Skin epidermis (tissue), 12 donors: Measurements from ENCODE around the gene SMOC1.

Experiments used
- H3K27ac ChIP-seq, 21 experiments: fragments of 200-600 bp; sonication (generic) in 11 of 21; one replicate each; pipeline ENCODE4 v1.5.0; 2020; ENCODE audit warnings: mild to moderate bottlenecking in 3 of 21, inconsistent platforms in 2 of 21, moderate library complexity in 2 of 21
- H3K4me3 ChIP-seq, 7 experiments: fragments of 200-600 bp; sonication (generic) in 2 of 7; one replicate each; pipeline ENCODE4 v1.5.0; 2020; ENCODE audit warnings: inconsistent platforms in 2 of 7, mild to moderate bottlenecking in 2 of 7, moderate library complexity in 1 of 7

SMOC1 gene

GRCh38 chr14:69997849-69998248, 118.6 kb downstream of the SMOC1 start:
- no peak overlapping the region for H3K4me3 ChIP-seq
- no peak overlapping the region for H3K27ac ChIP-seq

GRCh38 chr14:69999261-69999674, 120.1 kb downstream of the SMOC1 start:
- Histone ChIP-seq H3K27ac (peak overlapping the region in 1 of 21 experiments; percentile 51), H3K4me3 (no peak overlapping the region)

- H3K27ac ChIP-seq = no peak overlapping the region
Measured at GRCh38 chr14:70000601-70001000, 121.4 kb downstream of the SMOC1 start.

GRCh38 chr14:70002589-70003346, 123.6 kb downstream of the SMOC1 start:
- Histone ChIP-seq H3K27ac (no peak overlapping the region), H3K4me3 (no peak overlapping the region)

More at GRCh38 chr14:70000601-70001000, 121.4 kb downstream of the SMOC1 start:
- H3K4me3 ChIP-seq = no peak overlapping the region

GRCh38 chr14:70004791-70005190, 125.6 kb downstream of the SMOC1 start:
- no peak overlapping the region for H3K27ac ChIP-seq
- H3K4me3 ChIP-seq = no peak overlapping the region

- no peak overlapping the region for H3K4me3 ChIP-seq
- H3K27ac ChIP-seq = no peak overlapping the region
Measured at GRCh38 chr14:70005281-70005805, 126.1 kb downstream of the SMOC1 start.

GRCh38 chr14:70006699-70007098, 127.5 kb downstream of the SMOC1 start:
- no peak overlapping the region for H3K27ac ChIP-seq

GRCh38 chr14:70008284-70009262, 129.4 kb downstream of the SMOC1 start:
- Histone ChIP-seq H3K4me3 (no peak overlapping the region), H3K27ac (no peak overlapping the region)

More at GRCh38 chr14:70006699-70007098, 127.5 kb downstream of the SMOC1 start:
- H3K4me3 ChIP-seq = no peak overlapping the region

GRCh38 chr14:70009961-70010360, 130.7 kb downstream of the SMOC1 start:
- Histone ChIP-seq H3K27ac (no peak overlapping the region), H3K4me3 (no peak overlapping the region)

GRCh38 chr14:70011098-70011497, 131.9 kb downstream of the SMOC1 start:
- Histone ChIP-seq H3K4me3 (no peak overlapping the region), H3K27ac (no peak overlapping the region)

- Histone ChIP-seq H3K27ac (no peak overlapping the region), H3K4me3 (no peak overlapping the region)
Measured at GRCh38 chr14:70011708-70012107, 132.5 kb downstream of the SMOC1 start.

GRCh38 chr14:70013271-70013873, 134.2 kb downstream of the SMOC1 start:
- Histone ChIP-seq H3K27ac (no peak overlapping the region), H3K4me3 (no peak overlapping the region)

- H3K27ac ChIP-seq = no peak overlapping the region
Measured at GRCh38 chr14:70014406-70015095, 135.3 kb downstream of the SMOC1 start.

GRCh38 chr14:70018230-70018629, 139.0 kb downstream of the SMOC1 start:
- Histone ChIP-seq H3K4me3 (no peak overlapping the region), H3K27ac (peak overlapping the region in 16 of 21 experiments; percentile 3 to 80 (median 46))

More at GRCh38 chr14:70014406-70015095, 135.3 kb downstream of the SMOC1 start:
- no peak overlapping the region for H3K4me3 ChIP-seq

- peak overlapping the region in 16 of 21 experiments; percentile 3 to 80 (median 46) for H3K27ac ChIP-seq
- H3K4me3 ChIP-seq = peak overlapping the region in 3 of 7 experiments; percentile 6 to 18 (median 15)
Measured at GRCh38 chr14:70018713-70019211, 139.5 kb downstream of the SMOC1 start.

GRCh38 chr14:70019695-70020094, 140.5 kb downstream of the SMOC1 start:
- Histone ChIP-seq H3K27ac (peak overlapping the region in 11 of 21 experiments; percentile 11 to 80 (median 45)), H3K4me3 (no peak overlapping the region)

GRCh38 chr14:70020352-70021170, 141.3 kb downstream of the SMOC1 start:
- H3K4me3 ChIP-seq = no peak overlapping the region
- H3K27ac ChIP-seq = no peak overlapping the region

GRCh38 chr14:70021548-70022220, 142.5 kb downstream of the SMOC1 start:
- Histone ChIP-seq H3K27ac (no peak overlapping the region), H3K4me3 (no peak overlapping the region)
